Measurements from ENCODE around the gene PIGH.

GRCh38 chr14:67562776-67563150 lies 37.3 kb downstream of the PIGH start:
- TF ChIP-seq EP300 (IDR thresholded peaks at IDR 0.05; ENCODE audit: low read depth in 2 of 2, low read length in 2 of 2) (no peak), EP300 (CRISPR knock-in tag; IDR thresholded peaks at IDR 0.05; ENCODE audit: borderline replicate concordance) (no peak), PHF8 (CRISPR knock-in tag; IDR thresholded peaks at IDR 0.05) (no peak), CTCF (CRISPR knock-in tag; IDR thresholded peaks at IDR 0.05) (no peak), PHB2 (IDR thresholded peaks at IDR 0.05; ENCODE audit: partially characterized antibody) (no peak), E2F1 (CRISPR knock-in tag; IDR thresholded peaks at IDR 0.05) (no peak), PAX8 (CRISPR knock-in tag; IDR thresholded peaks at IDR 0.05; ENCODE audit: borderline replicate concordance) (no peak), MYNN (CRISPR knock-in tag; IDR thresholded peaks at IDR 0.05; ENCODE audit: low read depth) (no peak)

Measured in HepG2 (cell line).